ENCODE results near the gene GFY.

- TF ChIP-seq CTCF (IDR thresholded peaks at IDR 0.05; ENCODE audit: low read length) (no peak), EZH2 (IDR thresholded peaks at IDR 0.05; ENCODE audit: borderline replicate concordance, low read length) (no peak)
Measured at GRCh38 chr19:49407079-49407478, 18.1 kb upstream of the GFY start.
